ENCODE measurements around the gene DIDO1. TPM values are rescaled to one million over a fixed set of nuclear protein-coding genes. Genes with fewer than 3 reads are reported as not detected.

DIDO1 gene
- total and polyA plus RNA-seq, 2 donors (not counting 1 experiment from before 2014, with no cell fraction given), result 57.6 to 124 TPM

GRCh38 chr20:62963614-62964397 is 37.5 kb upstream of the DIDO1 start:
- Histone ChIP-seq H3K36me3 (replicated peaks in 1 of 2; ENCODE audit: control extremely low read depth in 1 of 2, control insufficient read depth in 1 of 2, extremely low read depth in 1 of 2, insufficient read depth in 2 of 2, low read length in 1 of 2) (peaks cover 0 to 41% of the 10 kb centered on the region in 2 experiments), H3K9me3 (ENCODE audit: control extremely low read depth in 1 of 3, control insufficient read depth in 2 of 3, insufficient read depth in 1 of 3, low read length in 2 of 3) (no peaks in the 10 kb centered on the region), H3K4me3 (ENCODE audit: control extremely low read depth in 1 of 5, extremely low read depth in 1 of 5, insufficient read depth in 1 of 5, low read depth in 2 of 5, low read length in 4 of 5) (no peak overlapping the region), H3K9ac (ENCODE audit: low read length) (no peak overlapping the region), H3K79me2 (ENCODE audit: control insufficient read depth, insufficient read depth, low read length) (peaks cover 23% of the 10 kb centered on the region), H2AFZ (ENCODE audit: insufficient read depth, low read depth, low read length, poor library complexity, severe bottlenecking) (no peak overlapping the region), H3K4me1 (ENCODE audit: control insufficient read depth in 2 of 2, insufficient read depth in 2 of 2, low read length in 2 of 2) (peaks cover 7 to 11% of the 10 kb centered on the region in 2 donors), H3K27me3 (replicated peaks in 1 of 4; ENCODE audit: control extremely low read depth in 1 of 4, control insufficient read depth in 3 of 4, insufficient read depth in 4 of 4, low read length in 3 of 4) (no peaks in the 10 kb centered on the region), H4K20me1 (ENCODE audit: control insufficient read depth, insufficient read depth, low read length, poor library complexity, severe bottlenecking) (peaks cover 36% of the 10 kb centered on the region), H3K4me2 (replicated peaks; ENCODE audit: low read depth, low read length, poor library complexity, severe bottlenecking) (no peak overlapping the region), H3K27ac (ENCODE audit: low read length in 2 of 2) (no peak overlapping the region)
- no peak for TF ChIP-seq CTCF (IDR thresholded peaks at IDR 0.05)
- no peak for TF ChIP-seq EZH2 (IDR thresholded peaks at IDR 0.05; ENCODE audit: borderline replicate concordance, insufficient read depth, low read depth, low read length, poor library complexity, severe bottlenecking)
- DNase-seq, result no peak
- no peaks in the 10 kb centered on the region for H3K9me3 Mint-ChIP-seq (ENCODE audit: insufficient read depth)
- intact Hi-C loops (cut with micrococcal nuclease), result no loop called here
- CTCF ChIA-PET, result interaction anchor here (1.2 to 1.4 kb wide), 2 partner anchors 9 to 66 kb away, joined by 3 to 4 read pairs; no protein-coding TSS in a partner anchor
- no peak overlapping the region for H3K27ac Mint-ChIP-seq
- H3K4me1 Mint-ChIP-seq, result peaks cover 12% of the 10 kb centered on the region
- H3K27me3 Mint-ChIP-seq, result no peaks in the 10 kb centered on the region
- no peak for ATAC-seq (ENCODE audit: low read depth)
- H3K4me3 Mint-ChIP-seq, result no peak overlapping the region
- POLR2A ChIA-PET, result interaction anchor here (1.4 kb wide), 1 partner anchor 9 kb away, joined by 4 read pairs; no protein-coding TSS in a partner anchor
- 95% methylated on average over 32 of the region's 32 CpGs for WGBS (ENCODE audit: insufficient coverage)

Data from B cell (primary cell).